PC-3 (cell line): ENCODE measurements around the gene IGSF21.

Experiments used
- EZH2phosphoT487 ChIP-seq: fragments of 300-600 bp; sonication (generic); IDR thresholded peaks from 2 replicates; pipeline ENCODE4 v1.6.1; 2018; ENCODE audit warnings: mild to moderate bottlenecking, antibody characterized with exemption, low read length, borderline replicate concordance
- TF ChIP-seq, protein P1 (sequence below): fragments of 300-600 bp; sonication (generic); conservative IDR thresholded peaks from 2 replicates; pipeline ENCODE4 v1.5.1; 2017; ENCODE audit warnings: antibody characterized with exemption, low read depth, mild to moderate bottlenecking, low read length

DNA sequence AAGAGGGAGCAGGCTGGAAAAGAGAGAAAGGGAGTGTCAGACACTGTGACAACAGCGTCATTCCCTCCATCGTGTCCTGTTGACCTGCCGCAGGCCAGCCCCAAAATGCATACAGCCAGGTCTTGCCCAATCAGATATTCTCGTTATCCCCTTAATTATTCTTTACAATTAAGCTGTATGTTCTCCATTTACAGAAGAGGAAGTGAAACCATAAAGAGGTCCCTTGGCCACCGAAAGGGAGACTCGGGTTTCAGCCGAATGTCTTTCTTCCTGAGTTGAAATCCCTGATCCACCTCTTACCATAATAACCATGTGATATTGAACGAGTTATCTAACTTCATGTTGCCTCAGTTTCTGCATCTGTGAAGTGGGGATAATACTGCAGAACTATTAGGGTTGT is 70.5 kb downstream of the IGSF21 start:
- TF ChIP-seq, protein P1, sequence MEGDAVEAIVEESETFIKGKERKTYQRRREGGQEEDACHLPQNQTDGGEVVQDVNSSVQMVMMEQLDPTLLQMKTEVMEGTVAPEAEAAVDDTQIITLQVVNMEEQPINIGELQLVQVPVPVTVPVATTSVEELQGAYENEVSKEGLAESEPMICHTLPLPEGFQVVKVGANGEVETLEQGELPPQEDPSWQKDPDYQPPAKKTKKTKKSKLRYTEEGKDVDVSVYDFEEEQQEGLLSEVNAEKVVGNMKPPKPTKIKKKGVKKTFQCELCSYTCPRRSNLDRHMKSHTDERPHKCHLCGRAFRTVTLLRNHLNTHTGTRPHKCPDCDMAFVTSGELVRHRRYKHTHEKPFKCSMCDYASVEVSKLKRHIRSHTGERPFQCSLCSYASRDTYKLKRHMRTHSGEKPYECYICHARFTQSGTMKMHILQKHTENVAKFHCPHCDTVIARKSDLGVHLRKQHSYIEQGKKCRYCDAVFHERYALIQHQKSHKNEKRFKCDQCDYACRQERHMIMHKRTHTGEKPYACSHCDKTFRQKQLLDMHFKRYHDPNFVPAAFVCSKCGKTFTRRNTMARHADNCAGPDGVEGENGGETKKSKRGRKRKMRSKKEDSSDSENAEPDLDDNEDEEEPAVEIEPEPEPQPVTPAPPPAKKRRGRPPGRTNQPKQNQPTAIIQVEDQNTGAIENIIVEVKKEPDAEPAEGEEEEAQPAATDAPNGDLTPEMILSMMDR: no peak
- no peak for TF ChIP-seq EZH2phosphoT487
